Vagina (tissue), 2 donors: ENCODE measurements around the gene ZNF683. TPM values are rescaled to one million over a fixed set of nuclear protein-coding genes. Genes with fewer than 3 reads are reported as not detected.

Experiments used
- DNase-seq, 2 donors: peaks; one replicate each; pipeline ENCODE4 v3.0.0-alpha.2; 2017; ENCODE audit errors: extremely low spot score in 2 of 2
- H3K27ac ChIP-seq: fragments of 200-600 bp; sonication (generic); one replicate; pipeline ENCODE4 v1.5.1; 2019
- H3K27me3 ChIP-seq: fragments of 200-600 bp; sonication (generic); one replicate; pipeline ENCODE4 v1.5.1; 2019
- H3K36me3 ChIP-seq, 2 donors: fragments of 200-600 bp; sonication (generic); one replicate each; pipeline ENCODE4 v1.5.1; 2017 to 2019
- H3K4me1 ChIP-seq: fragments of 200-600 bp; sonication (generic); one replicate; pipeline ENCODE4 v1.5.1; 2019
- H3K4me3 ChIP-seq, 2 donors: fragments of 200-600 bp; sonication (generic); 1 replicate in 1 of 2; 2 replicates in 1 of 2; pipeline ENCODE4 v1.5.1; 2016 to 2019
- H3K9me3 ChIP-seq: fragments of 200-600 bp; sonication (generic); one replicate; pipeline ENCODE4 v1.5.1; 2019
- POLR2A ChIP-seq, 2 donors: fragments of 450-650 bp; IDR thresholded peaks; one replicate each; pipeline ENCODE4 v1.6.1; 2017; ENCODE audit warnings: antibody characterized with exemption in 2 of 2, mild to moderate bottlenecking in 2 of 2, moderate library complexity in 2 of 2
- POLR2AphosphoS5 ChIP-seq, 2 donors: sonication (generic); formaldehyde crosslinking; IDR thresholded peaks; one replicate each; pipeline ENCODE4 v1.9.0; 2017; ENCODE audit warnings: antibody characterized with exemption in 2 of 2, mild to moderate bottlenecking in 2 of 2, low read depth in 1 of 2; ENCODE audit not compliant: insufficient read depth in 1 of 2
- intact Hi-C: fragments of 100-400 bp; cut with DNase I; formaldehyde crosslinking; loops from one replicate; pipeline ENCODE4 v1.15.1; 2023
- total RNA-seq: library from RNA; depleted of rRNA; stranded (reverse); fragments of >200 nt; gene quantifications from one replicate; pipeline ENCODE4 v1.2.3, GENCODE V29; 2016
- TF ChIP-seq, protein P1 (sequence below), 3 experiments: fragments of 450-650 bp in 2 of 3; fragments of 200-600 bp in 1 of 3; sonication (generic) in 1 of 3; IDR thresholded peaks; one replicate each; pipeline ENCODE4 v1.5.1; 2017 to 2019; ENCODE audit warnings: antibody characterized with exemption in 3 of 3, mild to moderate bottlenecking in 2 of 3, moderate library complexity in 2 of 3

ZNF683 gene
- total RNA-seq, 1 donor from 2014 or later = not detected

DNA sequence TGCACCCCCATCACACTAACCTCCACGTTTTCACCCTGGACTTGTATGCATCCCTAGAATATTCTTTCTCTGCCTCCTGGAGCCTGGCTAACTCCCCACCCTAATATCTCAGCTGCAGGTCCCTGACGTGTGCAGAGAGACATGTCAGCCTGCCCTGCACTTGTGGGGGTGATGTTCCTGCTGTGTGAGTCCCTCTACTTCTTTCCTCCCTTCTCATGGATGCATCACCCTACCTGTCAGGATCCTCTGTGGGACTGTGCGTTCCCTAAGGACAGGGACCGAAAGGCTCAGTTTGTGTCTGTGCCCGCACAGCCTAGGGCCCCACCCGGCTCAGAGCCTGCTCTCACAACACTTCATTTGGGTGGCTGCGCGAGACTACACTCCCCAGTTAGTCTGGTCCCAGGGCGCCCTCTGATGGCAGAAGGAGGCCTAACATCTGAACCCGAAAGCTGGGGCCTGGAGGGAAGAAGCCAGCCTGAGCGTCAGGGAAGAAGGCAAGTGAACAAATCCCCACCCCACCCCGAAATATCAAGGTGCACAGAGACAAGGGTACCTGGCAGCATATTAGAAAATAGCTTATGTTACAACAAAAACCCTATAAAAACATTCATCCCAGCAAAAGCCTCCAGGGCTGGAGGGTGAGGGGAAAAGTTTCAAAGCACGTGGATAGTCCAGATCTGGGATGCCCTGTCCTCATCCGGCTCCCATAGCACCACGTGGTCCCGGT is 51.1 kb downstream of the ZNF683 start:
- no peaks in the 10 kb centered on the region for H3K27me3 ChIP-seq
- TF ChIP-seq POLR2AphosphoS5 (IDR thresholded peaks at IDR 0.05; ENCODE audit: insufficient read depth in 1 of 2, low read depth in 1 of 2) (peak in 1 of 2 donors; percentile 42), POLR2A (IDR thresholded peaks at IDR 0.05) (no peak)
- TF ChIP-seq, protein P1, sequence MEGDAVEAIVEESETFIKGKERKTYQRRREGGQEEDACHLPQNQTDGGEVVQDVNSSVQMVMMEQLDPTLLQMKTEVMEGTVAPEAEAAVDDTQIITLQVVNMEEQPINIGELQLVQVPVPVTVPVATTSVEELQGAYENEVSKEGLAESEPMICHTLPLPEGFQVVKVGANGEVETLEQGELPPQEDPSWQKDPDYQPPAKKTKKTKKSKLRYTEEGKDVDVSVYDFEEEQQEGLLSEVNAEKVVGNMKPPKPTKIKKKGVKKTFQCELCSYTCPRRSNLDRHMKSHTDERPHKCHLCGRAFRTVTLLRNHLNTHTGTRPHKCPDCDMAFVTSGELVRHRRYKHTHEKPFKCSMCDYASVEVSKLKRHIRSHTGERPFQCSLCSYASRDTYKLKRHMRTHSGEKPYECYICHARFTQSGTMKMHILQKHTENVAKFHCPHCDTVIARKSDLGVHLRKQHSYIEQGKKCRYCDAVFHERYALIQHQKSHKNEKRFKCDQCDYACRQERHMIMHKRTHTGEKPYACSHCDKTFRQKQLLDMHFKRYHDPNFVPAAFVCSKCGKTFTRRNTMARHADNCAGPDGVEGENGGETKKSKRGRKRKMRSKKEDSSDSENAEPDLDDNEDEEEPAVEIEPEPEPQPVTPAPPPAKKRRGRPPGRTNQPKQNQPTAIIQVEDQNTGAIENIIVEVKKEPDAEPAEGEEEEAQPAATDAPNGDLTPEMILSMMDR (IDR thresholded peaks at IDR 0.05) = peak; percentile 77 to 90 (median 80)
- peak in 1 of 2 donors; percentile 90 for DNase-seq
- peaks cover 8% of the 10 kb centered on the region for H3K4me1 ChIP-seq
- H3K36me3 ChIP-seq = no peaks in the 10 kb centered on the region
- no peak overlapping the region for H3K4me3 ChIP-seq
- no peaks in the 10 kb centered on the region for H3K9me3 ChIP-seq
- no peak overlapping the region for H3K27ac ChIP-seq
- intact Hi-C loops = loop anchor here (5.0 kb wide), 1 partner anchor 34 kb away; no protein-coding TSS in a partner anchor

DNA sequence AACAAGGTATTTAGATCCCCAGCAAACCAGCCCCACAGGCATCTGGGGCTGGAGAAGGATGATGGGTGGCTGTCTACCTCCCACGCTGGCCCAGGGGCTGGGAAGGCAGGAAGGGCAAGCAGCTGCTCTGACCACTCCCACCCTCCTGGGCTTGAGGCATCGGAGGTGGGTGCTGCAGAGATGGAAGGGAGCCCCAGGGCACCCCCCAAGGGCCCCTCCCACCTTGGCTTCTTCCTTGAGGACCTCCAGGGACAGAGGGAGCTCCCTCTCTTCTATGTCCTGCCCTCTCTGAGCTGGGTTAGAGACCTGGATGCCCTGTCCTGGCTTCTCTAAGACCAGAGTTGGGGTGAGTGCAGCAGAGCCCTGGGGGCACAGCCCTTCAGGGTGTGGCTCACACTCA is 51.7 kb downstream of the ZNF683 start:
- DNase-seq = peak in 1 of 2 donors; percentile 74
- Histone ChIP-seq H3K36me3 (no peaks in the 10 kb centered on the region), H3K9me3 (no peaks in the 10 kb centered on the region), H3K4me1 (peaks cover 8% of the 10 kb centered on the region), H3K4me3 (no peak overlapping the region), H3K27me3 (no peaks in the 10 kb centered on the region), H3K27ac (no peak overlapping the region)
- TF ChIP-seq, protein P1 (IDR thresholded peaks at IDR 0.05) = no peak
- TF ChIP-seq POLR2AphosphoS5 (IDR thresholded peaks at IDR 0.05; ENCODE audit: insufficient read depth in 1 of 2, low read depth in 1 of 2) = no peak
- no peak for TF ChIP-seq POLR2A (IDR thresholded peaks at IDR 0.05)
- intact Hi-C loops = loop anchor here (5.0 kb wide), 1 partner anchor 34 kb away; no protein-coding TSS in a partner anchor

DNA sequence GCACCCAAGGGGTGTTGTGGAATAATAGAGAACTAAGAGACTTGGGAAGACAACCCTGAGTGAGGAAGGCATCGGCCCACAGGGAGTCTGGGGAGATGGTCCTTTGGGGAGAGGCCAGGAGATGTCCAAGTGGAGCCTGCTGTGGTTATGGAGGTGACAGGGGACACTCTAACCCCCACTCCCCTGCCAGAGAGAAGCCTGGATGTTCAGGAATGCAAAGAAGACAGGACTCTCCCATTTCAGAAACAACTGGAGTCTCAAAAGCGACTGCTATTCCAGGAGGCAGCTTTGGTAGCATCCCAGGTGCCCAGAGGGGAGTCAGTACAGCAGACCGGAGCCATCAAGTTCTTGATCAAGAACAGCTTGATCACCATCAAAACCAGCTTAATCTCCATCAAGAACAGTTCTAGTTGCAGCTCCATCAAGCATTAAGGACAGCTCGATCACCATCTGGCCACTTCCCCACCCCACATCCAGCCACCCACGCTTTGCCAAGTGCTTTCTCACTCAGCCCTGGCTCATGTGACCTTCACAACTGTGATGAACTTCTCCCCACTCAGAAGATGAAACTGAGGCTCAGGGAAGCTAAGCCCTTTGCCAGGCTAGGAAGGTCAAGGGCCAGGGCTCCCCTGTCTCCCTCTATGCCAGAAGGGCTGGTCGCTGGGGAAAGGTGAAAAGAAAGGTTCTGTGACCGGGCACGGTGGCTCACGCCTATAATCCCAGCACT is 54.0 kb downstream of the ZNF683 start:
- DNase-seq = peak in 1 of 2 donors; percentile 82

DNA sequence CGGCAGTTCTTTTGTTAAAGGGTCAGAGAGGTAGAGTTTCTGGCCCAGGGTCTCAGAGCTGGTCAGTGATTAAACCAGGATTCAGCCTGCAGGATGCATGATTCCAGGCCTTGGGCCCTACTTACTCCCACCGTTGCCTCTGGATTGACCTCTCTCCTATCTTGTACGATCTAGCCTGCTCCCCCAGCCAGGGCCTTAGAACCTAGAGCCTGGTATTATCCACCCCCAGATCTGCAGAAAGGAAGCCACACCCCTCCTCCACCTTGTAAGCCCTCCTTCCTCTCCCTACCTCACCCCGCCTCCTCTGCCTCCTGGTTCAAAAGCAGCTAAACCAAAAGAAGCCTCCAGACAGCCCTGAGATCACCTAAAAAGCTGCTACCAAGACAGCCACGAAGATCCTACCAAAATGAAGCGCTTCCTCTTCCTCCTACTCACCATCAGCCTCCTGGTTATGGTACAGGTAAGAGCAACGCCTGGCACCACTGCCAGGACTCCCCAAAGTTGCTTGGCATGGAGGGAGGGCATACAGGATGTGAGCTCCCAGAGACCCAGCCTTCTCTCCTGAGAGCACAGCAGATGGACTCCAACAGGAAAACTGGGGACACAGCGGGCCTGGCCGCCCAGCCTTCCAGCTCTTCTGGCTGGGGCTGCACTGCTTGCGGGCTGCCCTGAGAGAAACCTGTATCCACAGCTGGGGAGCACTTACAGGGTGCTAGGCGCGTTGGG is 54.8 kb downstream of the ZNF683 start, which contains the start of gene CD52:
Gene CD52, plus strand, starts transcription at position 347 of the 726 bp plus-strand sequence. Its CDS starts 60 bp downstream, at position 407.
- Histone ChIP-seq H3K27ac (peak within 1 kb of the TSS; percentile 4), H3K36me3 (no peaks in the 10 kb centered on the region), H3K4me1 (peaks cover 8% of the 10 kb centered on the region), H3K9me3 (no peaks in the 10 kb centered on the region), H3K27me3 (no peaks in the 10 kb centered on the region), H3K4me3 (peak within 1 kb of the TSS; percentile 5 to 17)
- TF ChIP-seq, protein P1 (IDR thresholded peaks at IDR 0.05) = no peak
- no peak for TF ChIP-seq POLR2A (IDR thresholded peaks at IDR 0.05)
- no peak for TF ChIP-seq POLR2AphosphoS5 (IDR thresholded peaks at IDR 0.05; ENCODE audit: insufficient read depth in 1 of 2, low read depth in 1 of 2)
- intact Hi-C loops = loop anchor here (2.0 kb wide), 1 partner anchor 47 kb away; no protein-coding TSS in a partner anchor
- DNase-seq = peak in 1 of 2 donors; percentile 65

More for the DNA sequence above, 54.0 kb downstream of the ZNF683 start:
- intact Hi-C loops = no loop called here
- Histone ChIP-seq H3K27me3 (no peaks in the 10 kb centered on the region), H3K27ac (peak overlapping the region; percentile 4), H3K4me1 (peaks cover 8% of the 10 kb centered on the region), H3K36me3 (no peaks in the 10 kb centered on the region), H3K9me3 (no peaks in the 10 kb centered on the region), H3K4me3 (peak overlapping the region; percentile 5 to 17)
- TF ChIP-seq POLR2AphosphoS5 (IDR thresholded peaks at IDR 0.05; ENCODE audit: insufficient read depth in 1 of 2, low read depth in 1 of 2) = no peak
- no peak for TF ChIP-seq POLR2A (IDR thresholded peaks at IDR 0.05)
- TF ChIP-seq, protein P1 (IDR thresholded peaks at IDR 0.05) = no peak
